D721Med (cell line): ENCODE data around the gene SP1.

Experiments used
- DNase-seq: peaks from one replicate; pipeline ENCODE4 v3.0.0; 2011; ENCODE audit warnings: low spot score; ENCODE audit not compliant: insufficient read length
- FAIRE-seq: peaks from 2 replicates; lab custom pipeline; 2011; peaks lifted over from hg19 to GRCh38; lab: Jason Lieb, UNC
- CTCF ChIP-seq: IDR thresholded peaks from 2 replicates; pipeline ENCODE4 v1.5.1; 2012; ENCODE audit warnings: mild to moderate bottlenecking, control low read depth; ENCODE audit not compliant: insufficient read depth; ENCODE audit errors: missing control alignments

Gene SP1

GRCh38 chr12:53344824-53345485 lies 35.0 kb upstream of the SP1 start:
- DNase-seq (peak; percentile 54), FAIRE-seq (no peak)
- TF ChIP-seq CTCF = peak; percentile 56

DNA sequence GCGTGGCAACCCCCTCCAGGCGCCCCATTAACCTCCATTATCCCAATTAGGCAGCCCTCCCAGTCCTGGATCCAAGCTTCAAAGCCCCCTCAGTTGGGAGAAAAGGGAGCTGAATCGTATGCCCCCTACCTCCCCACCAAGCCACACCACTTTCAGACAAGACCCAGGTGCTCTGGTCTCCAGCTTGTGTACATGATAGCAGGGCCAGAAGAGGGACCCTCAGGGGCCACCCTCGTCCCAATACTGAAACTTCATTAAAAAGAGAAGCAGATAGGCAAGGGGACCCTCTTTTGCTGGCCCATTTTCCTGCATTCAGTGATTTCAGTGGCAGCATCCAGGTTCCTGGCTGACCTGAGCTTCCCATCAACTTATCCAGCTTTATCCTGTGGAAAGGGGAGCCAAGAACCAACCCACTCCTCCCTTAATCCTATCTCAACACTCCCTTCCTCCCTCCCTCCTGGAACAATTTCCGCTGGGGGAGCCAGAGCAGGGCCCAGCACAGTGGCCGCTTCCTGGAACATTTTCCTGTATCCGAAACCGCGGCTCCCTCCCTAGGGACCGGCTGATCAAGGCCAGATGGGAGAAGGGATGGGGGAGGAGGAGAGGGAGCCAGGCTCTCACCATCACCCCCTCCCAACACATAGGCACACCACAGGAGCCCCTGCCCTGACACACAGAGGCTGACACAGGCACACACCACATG lies 34.3 kb upstream of the SP1 start:
- DNase-seq = no peak
- no peak for FAIRE-seq
- TF ChIP-seq CTCF = no peak

- FAIRE-seq = no peak
- no peak for DNase-seq
- TF ChIP-seq CTCF = no peak
Measured at GRCh38 chr12:53346491-53346890, 33.5 kb upstream of the SP1 start.

DNA sequence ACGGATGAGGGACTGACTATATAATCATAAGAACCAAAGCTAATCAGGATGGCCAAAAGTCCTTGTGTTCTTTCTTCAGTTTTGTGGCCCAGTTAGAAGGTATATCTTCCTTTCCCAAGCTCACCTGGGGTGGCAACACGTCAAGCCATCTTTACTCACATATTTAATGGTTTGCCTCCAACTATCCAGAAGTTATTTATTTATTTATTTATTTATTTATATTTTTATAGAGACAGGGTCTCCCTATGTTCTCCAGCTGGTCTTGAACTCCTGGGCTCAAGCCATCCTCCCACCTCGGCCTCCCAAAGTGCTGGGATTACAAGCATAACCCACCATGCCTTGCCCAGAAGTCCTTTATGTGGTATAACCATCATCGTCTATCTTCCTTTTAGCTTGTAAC lies 32.1 kb upstream of the SP1 start:
- no peak for FAIRE-seq
- TF ChIP-seq CTCF = no peak
- no peak for DNase-seq

- no peak for FAIRE-seq
- TF ChIP-seq CTCF = peak; percentile 90
Measured at GRCh38 chr12:53352331-53353256, 27.4 kb upstream of the SP1 start.

DNA sequence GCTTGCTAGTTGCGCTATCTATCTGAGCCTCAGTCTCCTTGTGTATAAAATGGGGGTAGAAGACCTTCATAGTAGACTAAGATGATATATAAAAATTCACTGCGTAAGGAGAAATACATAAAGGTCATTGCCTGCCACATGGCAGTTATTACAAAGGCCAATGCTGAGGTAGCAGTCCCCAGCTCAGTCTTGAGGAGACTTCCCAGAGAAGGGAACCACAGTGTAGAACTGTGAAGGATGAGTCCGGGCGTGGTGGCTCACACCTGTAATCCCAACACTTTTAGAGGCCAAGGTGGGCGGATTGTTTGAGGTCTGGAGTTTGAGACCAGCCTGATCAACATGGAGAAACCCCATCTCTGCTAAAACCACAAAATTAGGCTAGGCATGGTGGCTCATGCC lies 26.7 kb upstream of the SP1 start:
- DNase-seq (no peak), FAIRE-seq (no peak)
- no peak for TF ChIP-seq CTCF

More at GRCh38 chr12:53352331-53353256, 27.4 kb upstream of the SP1 start:
- no peak for DNase-seq
